GDM1 (cell line): ENCODE results near the gene RASA2.
"Not testable (repeated sequence)": the region's sequence is repeated elsewhere in the genome, so short reads cannot be mapped to it uniquely, and the experiment has no call there.

Experiments
- DNase-seq: peaks from one replicate; lab custom pipeline; 2025; lab: John Stamatoyannopoulos, UW

Gene RASA2

DNA sequence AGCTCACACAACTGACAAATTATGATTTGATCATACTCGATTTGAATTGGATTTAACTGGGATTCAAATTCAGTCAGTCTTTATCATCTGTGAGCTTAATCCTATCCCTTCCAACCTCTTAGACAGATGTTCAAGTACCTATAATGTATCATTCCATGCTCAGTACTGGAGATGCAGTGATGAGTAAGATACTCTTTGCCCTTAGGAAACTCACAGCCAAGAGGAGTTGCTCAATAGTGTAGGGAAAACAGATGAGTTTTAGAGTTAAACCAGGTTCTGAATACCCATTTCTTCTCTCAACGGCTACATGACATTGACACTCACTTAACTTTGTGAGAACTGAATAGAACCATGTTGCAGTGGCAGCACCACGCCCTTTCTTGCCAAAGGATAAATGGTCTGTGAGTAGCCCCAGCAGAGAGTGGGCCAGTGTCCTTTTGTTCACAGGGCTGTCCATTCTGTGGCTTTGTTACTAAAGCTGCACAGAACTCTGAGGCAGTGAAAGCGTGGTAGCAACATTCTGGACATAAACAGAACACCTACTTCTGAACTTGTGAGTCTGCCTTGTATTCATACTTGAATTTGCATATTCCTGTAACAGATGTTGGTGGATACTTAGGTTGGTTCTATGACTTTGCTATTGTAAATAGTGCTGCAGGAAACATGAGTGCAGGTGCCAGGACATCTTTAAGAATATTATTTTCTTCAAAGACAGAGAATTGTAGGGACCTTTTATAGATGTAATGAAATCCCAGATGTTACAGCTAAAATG, 91.6 kb downstream of the RASA2 start:
- no peak for DNase-seq

DNA sequence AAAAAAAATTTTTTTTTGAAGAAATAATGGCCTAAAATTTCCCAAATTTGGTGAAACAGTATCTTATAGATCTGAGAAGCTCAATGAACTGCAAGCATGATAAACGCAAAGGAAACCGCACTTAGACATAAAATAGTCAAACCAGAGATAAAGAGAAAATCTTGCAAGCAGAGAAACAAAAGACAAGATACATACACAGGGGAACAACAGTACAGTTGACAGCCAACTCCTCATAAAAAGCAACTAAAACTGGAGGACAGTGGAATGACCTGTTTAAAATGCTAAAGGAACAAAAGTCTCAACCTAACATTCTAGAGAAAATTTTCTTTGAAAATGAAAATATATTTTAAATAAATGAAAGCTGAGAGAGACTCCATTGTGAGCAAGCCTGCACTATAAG, 107.5 kb downstream of the RASA2 start:
- no peak for DNase-seq

DNA sequence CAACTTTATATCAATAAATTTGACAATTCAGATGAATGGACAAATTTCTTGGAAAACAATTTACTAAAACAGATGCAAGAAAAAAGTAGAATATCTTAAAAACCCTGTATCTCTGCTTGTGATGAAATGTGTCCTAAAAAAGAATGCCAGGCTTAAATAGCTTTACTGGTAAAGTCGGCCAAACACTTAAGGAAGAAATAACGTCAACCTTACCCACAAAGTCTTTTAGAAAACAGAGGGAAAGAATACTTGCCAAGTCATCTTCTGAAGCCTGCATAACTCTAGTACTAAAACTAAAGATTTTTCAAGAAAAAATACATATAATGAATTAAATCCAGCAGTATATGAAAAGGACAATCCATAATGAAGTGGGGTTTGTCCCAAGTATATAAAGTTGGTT, 111.1 kb downstream of the RASA2 start:
- no peak for DNase-seq

DNA sequence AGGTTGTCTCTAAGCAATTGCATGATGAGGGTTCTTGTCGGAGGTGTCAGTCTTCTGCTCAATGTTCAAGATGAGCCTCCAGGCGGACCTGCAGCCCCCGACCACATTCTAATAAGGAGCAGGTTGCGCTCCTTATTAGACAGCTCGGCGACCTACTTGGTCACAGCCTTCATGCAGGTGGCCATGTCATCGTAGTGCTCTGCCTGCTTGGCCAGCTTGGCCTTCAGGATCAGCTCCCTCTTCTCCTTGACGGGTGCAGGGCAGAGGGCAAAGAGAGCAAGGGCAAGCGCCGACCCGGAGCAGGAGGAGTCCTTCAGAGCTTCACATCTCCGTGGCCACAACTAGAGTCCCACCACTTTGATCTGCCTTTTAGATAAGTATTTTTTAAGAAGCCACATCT, 113.5 kb downstream of the RASA2 start:
- no peak for DNase-seq

DNA sequence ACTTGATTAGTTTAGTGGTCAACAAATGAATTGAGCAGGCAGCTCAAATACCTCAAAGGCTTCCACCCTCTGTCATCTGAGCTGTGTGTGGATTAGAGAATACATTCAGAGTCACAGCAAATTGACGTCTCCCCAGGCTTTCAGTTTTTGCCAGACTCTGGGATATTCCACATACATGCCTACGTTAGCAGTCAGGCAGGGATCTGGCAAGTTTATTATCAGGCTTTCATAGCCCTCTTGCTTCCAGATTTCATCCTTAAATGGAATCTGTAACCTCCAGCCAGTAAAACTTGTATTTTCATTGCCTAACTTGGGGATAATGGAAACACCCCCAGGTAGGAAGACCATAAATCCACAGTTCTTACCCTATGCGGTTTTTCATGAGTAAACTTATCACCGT, 115.9 kb downstream of the RASA2 start:
- DNase-seq = no peak

DNA sequence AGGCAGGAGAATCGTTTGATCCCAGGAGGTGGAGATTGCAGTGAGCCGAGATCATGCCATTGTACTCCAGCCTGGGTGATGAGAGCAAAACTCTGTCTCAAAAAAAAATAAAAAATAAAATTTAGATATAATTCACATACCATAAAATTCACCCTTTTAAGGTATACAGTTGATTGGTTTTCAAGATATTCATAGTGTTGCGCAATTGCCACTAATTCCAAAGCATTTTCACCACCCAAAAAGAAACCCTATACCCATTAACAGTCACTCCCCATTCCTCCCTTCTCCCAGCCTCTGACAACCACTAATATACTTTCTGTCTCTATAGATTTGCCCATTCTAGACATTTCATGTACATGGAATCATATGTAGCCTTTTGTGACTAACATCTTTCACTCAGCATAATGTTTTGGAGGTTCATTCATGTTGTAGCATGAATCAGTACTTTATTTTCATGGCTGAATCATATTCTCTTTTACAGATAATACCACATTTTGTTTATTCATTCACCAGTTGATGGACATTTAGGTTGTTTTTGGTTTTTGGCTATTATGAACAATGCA, 116.7 kb downstream of the RASA2 start:
- DNase-seq = no peak

DNA sequence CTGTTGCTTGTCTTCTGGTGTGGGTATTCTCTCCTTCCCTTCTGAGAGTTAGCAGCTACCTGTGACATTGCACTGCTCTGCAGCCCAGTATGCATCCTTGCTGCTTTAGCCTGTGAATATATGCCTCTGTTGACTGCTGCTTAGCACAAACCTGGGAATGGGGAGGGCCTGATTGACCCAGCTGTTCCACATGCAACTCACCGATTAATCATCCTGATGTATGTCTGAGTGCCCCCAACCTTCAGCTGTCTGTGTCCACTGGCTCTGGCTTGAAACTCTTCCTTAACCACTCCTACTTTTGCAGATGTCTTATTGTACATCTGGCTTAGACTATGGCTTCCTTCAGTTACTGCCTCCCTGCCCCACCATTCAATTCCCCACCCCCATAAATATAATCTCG, 119.1 kb downstream of the RASA2 start:
- DNase-seq = no peak

DNA sequence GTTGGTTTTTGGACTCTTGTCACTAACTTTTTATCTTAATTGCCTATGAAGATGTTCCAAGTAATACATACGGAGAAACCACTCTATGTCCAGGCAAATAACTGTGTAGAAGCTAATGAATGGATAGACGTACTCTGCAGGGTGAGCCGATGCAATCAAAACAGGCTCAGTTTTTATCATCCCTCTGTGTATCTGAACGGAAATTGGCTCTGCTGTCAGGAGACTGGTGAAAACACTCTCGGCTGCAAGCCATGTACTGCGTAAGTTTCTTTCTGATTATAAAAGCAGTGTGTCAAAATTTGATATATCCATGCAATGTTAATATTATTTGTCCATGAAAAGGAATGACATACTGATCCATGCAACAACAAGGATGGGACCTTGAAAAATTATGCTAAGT, 121.6 kb downstream of the RASA2 start:
- no peak for DNase-seq

DNA sequence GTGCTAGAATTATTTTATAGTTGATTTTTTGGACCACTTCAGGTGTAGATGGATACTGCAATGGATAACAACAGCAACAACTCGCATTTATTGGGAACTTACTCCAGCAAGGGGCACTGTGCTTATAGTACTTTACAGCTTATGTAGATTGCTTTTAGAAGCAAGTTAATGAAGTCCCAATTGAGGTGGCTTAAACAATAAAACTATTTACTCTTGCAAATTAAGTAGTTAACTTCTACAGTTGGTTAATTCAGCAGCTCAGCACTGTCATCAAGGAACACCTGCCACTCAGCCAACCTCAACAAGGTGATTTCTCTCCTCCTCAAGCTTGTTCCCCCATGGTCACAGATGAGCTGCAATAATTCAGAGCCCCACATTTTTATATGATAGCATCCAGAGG, 124.1 kb downstream of the RASA2 start:
- DNase-seq = no peak

DNA sequence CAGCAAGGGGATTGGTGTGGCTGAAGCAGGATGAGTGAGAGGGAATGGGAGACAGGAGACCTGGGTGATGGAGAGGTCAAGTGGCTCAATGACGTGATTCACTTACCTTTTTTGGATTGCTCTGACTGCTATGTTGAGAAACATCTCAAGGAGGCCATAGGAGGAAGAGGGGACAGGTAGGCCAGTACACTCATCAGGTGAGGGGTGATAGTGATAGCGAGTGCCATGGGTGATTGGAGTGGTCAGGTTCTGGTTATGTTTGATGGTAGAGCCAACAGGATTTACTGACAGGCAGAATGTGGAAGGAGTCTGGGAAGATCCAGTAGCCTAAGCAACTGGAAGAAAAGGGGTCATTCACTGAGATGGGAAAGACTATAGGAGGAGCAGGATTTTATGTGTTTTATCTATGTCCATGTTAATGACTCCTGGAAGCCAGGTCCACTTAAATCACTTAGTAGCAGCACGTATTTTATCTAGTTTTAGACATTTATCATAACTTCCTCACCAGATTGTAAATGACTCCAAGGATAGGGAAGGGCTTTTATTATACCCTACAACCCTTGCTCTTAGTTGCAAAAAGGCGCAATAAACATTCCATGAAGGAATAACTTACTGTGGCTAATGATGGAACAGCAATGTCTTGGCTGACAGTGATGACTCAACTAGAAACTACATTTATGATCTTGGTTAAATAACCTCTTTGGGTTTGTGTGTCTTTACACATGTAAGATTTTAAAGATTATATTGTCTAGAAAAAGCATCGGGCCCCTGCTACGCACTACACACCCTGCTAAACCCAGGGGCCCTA, 131.5 kb downstream of the RASA2 start:
- DNase-seq = no peak

DNA sequence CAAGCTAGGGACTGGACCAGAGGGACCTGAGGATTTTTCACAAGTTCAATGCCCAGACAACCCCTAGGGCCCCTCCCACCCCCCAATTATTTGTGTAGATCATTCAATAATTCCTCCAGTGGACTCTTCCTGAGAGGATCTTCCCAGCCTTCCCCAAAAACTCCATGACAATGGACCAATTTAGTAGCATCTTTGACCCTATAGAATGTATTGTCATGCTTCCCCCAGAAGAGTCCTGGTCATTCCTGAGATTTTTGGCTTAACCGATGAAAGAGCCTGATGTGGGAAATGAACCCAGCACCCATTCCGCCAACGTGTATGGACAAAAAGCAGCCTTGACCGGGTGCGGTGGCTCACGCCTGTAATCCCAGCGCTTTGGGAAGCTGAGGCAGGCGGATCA, 132.1 kb downstream of the RASA2 start:
- no peak for DNase-seq

DNA sequence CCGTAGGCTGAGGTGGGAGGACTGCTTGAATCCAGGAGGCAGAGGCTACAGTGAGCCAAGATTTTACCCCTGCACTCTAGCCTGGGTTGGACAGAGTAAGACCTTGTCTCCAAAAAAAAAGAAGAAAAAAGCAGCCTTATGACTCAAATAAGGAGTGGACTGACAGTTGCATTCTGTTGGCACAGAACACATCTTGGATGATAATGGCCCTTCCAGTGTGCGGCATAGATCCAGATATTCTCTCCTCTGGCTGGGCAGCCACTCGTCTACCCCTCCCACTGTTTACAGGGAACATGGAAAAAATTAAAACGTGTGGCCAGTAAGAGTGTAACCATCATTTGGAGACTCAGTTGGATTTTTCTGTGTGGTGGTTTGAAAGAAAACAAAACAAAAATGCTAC, 132.6 kb downstream of the RASA2 start:
- DNase-seq = no peak

DNA sequence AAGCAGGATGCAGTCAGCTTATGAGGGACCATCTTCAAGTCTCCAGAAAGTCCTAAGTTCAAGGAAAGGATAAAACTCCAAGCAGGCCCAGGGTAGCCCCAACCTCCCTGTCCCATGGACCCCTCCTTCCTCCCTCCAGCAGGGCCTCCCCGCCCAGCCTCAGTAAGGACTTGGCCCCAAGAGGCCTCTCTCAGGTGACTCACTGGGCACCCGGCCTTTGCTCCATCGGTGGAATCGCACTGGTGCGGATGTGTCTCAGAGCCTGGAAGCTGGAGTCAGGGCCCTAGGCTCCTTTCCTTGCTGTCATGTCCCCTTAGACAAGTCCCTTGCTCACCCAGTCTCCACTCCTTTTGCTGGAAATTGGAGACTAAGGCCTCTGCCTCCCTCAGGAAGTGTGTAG, 136.9 kb downstream of the RASA2 start:
- DNase-seq = no peak

DNA sequence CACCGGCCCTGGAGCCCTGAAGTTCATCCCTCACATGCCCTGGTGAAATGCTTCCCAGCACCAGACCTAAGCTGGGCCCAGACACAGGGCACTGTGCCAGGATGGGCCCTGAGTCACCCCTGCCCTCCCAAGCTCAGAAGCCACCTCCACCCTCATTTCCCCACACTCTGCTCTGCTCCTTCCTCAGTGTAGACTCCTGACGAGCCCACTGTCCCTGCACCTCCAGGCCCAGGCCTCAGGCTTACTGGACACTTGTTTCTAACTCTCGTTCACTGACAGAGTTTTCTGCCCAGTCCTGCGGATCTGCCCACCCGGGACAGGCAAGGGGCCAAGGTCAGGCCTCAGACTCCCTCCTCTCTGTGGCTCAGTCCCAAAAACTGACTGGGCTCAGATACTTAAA, 138.7 kb downstream of the RASA2 start:
- DNase-seq = no peak

DNA sequence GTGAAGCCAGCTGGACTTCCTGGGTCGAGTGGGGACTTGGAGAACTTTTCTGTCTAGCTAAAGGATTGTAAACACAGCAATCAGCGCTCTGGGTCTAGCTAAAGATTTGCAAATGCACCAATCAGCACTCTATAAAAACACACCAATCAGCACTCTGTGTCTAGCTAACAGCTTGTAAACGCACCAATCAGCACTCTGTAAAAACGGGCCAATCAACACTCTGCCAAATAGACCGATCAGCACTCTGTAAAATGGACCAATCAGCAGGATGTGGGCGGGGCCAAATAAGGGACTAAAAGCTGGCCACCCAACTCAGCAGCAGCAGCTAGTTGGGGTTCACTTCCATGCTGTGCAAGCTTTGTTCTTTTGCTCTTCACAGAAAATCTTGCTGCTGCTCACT, 141.5 kb downstream of the RASA2 start:
- DNase-seq = not testable (repeated sequence)

DNA sequence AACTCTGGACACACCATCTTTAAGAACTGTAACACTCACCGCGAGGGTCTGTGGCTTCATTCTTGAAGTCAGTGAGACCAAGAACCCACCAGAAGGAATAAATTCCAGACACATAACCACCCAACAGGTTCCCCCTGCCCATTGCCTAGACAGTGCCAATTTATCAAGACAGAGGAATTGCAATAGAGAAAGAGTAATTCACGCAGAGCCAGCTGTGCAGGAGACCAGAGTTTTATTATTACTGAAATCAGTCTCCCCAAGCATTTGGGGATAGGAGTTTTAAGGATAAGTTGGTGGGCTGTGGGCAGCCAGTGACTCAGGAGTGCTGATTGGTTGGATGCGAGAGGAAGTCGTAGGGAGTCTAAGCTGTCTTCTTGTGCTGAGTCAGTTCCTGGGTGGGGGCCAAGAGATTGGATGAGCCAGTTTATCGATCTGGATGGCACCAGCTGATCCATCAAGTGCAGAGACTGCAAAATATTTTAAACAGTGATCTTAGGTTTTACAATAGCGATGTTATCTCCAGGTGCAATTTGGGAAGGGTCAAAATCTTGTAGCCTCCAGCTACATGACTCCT, 142.1 kb downstream of the RASA2 start:
- not testable (repeated sequence) for DNase-seq

DNA sequence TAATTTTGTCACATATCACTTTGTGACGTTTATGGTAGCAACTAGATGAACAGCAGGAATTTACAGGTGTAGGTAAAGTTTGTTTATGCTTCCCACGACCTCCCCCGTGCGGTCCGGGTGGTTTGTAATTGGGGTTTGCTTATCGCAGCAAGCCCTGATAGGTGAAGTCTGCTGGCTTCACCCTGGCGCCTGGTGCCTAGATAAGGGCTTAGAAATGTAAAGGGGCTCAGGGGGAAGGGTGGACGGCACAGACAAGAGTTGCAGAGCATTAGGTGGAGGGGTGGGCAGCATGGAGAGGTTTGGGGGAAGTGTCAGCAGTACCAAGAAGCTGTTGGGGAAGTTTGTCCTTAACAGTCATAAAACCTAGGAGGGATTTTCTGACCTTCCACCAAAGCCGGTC, 143.1 kb downstream of the RASA2 start:
- DNase-seq = no peak

DNA sequence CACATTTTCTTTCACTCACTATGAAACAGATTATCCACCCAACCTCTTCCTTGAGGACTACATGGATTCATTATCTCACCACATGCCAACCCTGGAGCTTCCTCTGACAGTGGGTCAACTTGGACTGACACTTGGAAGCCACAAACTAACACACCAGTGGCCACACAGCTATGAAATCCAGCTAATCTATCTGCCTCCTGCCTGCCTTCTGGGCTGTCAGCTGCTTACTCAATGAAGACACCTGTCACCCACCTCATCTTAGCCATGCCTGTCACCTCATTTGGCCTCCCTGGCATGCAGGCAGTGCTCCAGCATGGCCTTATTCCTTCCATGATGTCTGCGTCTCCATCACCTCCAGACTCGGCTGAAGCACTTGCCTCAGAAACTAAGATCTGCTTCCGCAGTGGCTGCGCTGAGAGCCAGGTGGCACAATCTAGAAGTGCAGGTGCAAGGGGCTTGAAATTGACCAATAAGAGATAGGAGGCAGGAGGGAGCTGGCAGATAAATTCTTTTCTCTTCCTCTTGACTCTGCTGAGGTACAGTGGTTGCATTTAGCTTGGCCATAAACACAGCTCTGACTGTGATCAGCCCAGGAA, 146.1 kb downstream of the RASA2 start:
- DNase-seq = no peak

DNA sequence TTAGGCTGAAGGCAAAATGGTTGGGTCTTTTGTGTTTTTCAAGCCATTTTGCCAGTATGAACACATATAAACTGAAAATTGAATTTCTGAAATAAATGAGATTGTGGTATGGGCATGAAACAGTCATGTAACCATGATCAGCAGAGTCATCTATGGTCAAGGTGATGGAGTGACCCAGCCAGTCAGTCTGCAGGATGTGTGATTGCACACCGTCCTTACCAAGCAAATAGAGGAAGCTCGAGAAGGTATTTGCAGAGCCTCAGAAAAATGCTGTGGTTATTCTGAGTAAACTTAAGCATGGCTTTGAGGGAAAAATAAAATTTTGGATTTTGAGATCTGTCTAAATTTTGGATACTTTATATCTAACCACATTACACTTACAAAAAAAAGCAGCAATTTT, 155.4 kb downstream of the RASA2 start:
- peak; percentile 4 for DNase-seq

DNA sequence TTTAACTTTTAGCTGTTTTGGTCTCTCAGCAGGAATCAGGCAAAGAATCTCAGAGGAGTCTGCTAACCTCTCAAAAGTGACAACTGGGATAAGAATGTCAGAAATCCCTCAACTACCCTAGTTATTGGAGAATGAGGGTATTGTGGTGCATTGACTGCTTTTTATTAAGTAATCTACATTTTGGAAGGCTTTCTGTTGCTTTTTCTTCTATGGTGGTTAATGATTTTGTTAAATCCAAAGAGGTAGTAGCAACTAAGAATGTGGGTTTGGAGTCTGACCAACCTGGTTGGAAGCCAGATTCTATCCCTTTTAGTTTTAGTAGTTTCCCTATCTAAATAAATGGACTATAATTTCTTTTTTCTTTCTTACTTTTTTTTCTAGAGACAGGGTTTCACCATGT, 156.6 kb downstream of the RASA2 start:
- DNase-seq = no peak

DNA sequence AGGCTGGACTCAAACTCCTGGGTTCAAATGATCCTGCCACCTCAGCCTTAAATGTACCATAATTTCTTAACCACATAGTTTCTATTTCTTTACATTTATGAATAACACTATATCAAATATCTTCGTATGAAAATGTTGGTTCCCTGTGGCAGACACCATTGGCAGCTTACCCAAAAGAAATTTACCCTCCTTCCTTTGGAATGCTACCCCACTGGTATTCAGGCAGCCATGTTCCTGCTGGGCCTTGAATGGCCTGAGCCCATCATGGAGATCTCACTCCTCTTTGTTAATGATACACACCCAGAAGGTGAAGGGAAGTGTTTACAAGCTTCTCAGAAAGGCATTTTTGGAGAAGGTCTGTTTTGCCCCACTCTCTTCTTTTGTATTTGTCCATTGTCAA, 157.0 kb downstream of the RASA2 start:
- no peak for DNase-seq

DNA sequence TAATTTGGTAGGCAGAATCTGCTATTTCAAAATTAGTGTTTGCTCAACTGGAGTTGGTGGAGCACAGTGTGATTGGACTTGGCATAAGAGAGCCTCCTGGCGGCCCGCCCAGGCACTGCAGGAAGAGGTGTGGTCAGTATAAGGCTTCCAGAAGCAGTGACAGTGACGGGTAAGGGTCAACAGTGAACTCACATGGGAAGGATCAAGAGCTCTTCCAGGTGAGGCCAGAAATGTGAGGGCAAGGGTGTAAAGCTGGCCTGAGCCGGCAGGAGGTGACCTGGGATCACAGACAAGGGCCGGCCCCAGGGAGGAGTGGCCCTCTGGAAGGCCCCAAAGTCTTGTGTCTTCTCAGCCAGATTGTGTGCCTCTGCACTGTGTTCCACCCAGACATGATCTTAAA, 158.1 kb downstream of the RASA2 start:
- no peak for DNase-seq
